Measurements from ENCODE around the gene NBPF3. TPM values are rescaled to one million over a fixed set of nuclear protein-coding genes. Genes with fewer than 3 reads are reported as not detected.
A peak's percentile ranks its signal among the peaks of the same experiment; 100 is the strongest.
"Not testable (repeated sequence)": the region's sequence is repeated elsewhere in the genome, so short reads cannot be mapped to it uniquely, and the experiment has no call there.

Gene NBPF3
- total and polyA plus RNA-seq, 4 experiments from 2014 or later = 4.2 to 14.3 (median 10.3) TPM

- H3K4me3 Mint-ChIP-seq; CTCF ChIA-PET (ENCODE audit: partially characterized antibody); H3K27me3 Mint-ChIP-seq; H3K4me3 ChIP-seq (ENCODE audit: low read length in 2 of 2); H3K4me1 ChIP-seq (ENCODE audit: insufficient read depth, low read length); intact Hi-C loops (cut with micrococcal nuclease); H3K4me1 Mint-ChIP-seq; H3K27me3 ChIP-seq (ENCODE audit: insufficient read depth, low read length); H3K9me3 ChIP-seq (ENCODE audit: control insufficient read depth in 1 of 2, low read length in 2 of 2); H3K27ac ChIP-seq (ENCODE audit: low read depth, low read length); H3K36me3 ChIP-seq (ENCODE audit: insufficient read depth, low read length); POLR2A ChIA-PET (ENCODE audit: partially characterized antibody); H3K27ac Mint-ChIP-seq; H3K9me3 Mint-ChIP-seq; DNase-seq; H3K36me3 Mint-ChIP-seq: not testable (repeated sequence)
These were observed 30.0 kb upstream of the NBPF3 start for GRCh38 chr1:21409897-21410296.

- POLR2A ChIA-PET (ENCODE audit: partially characterized antibody) = no interaction called here
- no peaks in the 10 kb centered on the region for H3K4me1 ChIP-seq (ENCODE audit: insufficient read depth, low read length)
- no peak overlapping the region for H3K4me3 Mint-ChIP-seq
- no peaks in the 10 kb centered on the region for H3K9me3 ChIP-seq (ENCODE audit: control insufficient read depth in 1 of 2, low read length in 2 of 2)
- no peaks in the 10 kb centered on the region for H3K36me3 Mint-ChIP-seq
- no peaks in the 10 kb centered on the region for H3K36me3 ChIP-seq (ENCODE audit: insufficient read depth, low read length)
- H3K27me3 Mint-ChIP-seq = peaks cover 4 to 16% of the 10 kb centered on the region in 2 donors
- no peak overlapping the region for H3K27ac ChIP-seq (ENCODE audit: low read depth, low read length)
- CTCF ChIA-PET (ENCODE audit: partially characterized antibody) = no interaction called here
- no peak overlapping the region for H3K27ac Mint-ChIP-seq
- no peaks in the 10 kb centered on the region for H3K27me3 ChIP-seq (ENCODE audit: insufficient read depth, low read length)
- intact Hi-C loops (cut with micrococcal nuclease) = no loop called here
- no peak overlapping the region for H3K4me3 ChIP-seq (ENCODE audit: low read length in 2 of 2)
- no peaks in the 10 kb centered on the region for H3K9me3 Mint-ChIP-seq
- no peaks in the 10 kb centered on the region for H3K4me1 Mint-ChIP-seq
- no peak for DNase-seq
These were observed 25.9 kb upstream of the NBPF3 start for GRCh38 chr1:21414015-21414414.

- H3K9me3 ChIP-seq (ENCODE audit: control insufficient read depth in 1 of 2, low read length in 2 of 2); H3K4me3 Mint-ChIP-seq; H3K27ac Mint-ChIP-seq; H3K27me3 ChIP-seq (ENCODE audit: insufficient read depth, low read length); H3K27ac ChIP-seq (ENCODE audit: low read depth, low read length); POLR2A ChIA-PET (ENCODE audit: partially characterized antibody); CTCF ChIA-PET (ENCODE audit: partially characterized antibody); H3K4me1 ChIP-seq (ENCODE audit: insufficient read depth, low read length); H3K4me3 ChIP-seq (ENCODE audit: low read length in 2 of 2); H3K36me3 ChIP-seq (ENCODE audit: insufficient read depth, low read length); H3K4me1 Mint-ChIP-seq; DNase-seq; H3K36me3 Mint-ChIP-seq; H3K9me3 Mint-ChIP-seq: not testable (repeated sequence)
- intact Hi-C loops (cut with micrococcal nuclease) = loop anchor here (10.0 kb wide), 1 partner anchor 64 kb away; no protein-coding TSS in a partner anchor
- H3K27me3 Mint-ChIP-seq = peaks cover 1 to 20% of the 10 kb centered on the region in 2 donors
These were observed 19.6 kb upstream of the NBPF3 start for GRCh38 chr1:21420378-21420777.

GRCh38 chr1:21421307-21421706 lies 18.6 kb upstream of the NBPF3 start:
- intact Hi-C loops (cut with micrococcal nuclease) = loop anchor here (10.0 kb wide), 1 partner anchor 63 kb away; no protein-coding TSS in a partner anchor
- peaks cover 1 to 17% of the 10 kb centered on the region in 2 donors for H3K27me3 Mint-ChIP-seq
- H3K4me1 Mint-ChIP-seq; H3K9me3 Mint-ChIP-seq; H3K9me3 ChIP-seq (ENCODE audit: control insufficient read depth in 1 of 2, low read length in 2 of 2); CTCF ChIA-PET (ENCODE audit: partially characterized antibody); H3K27ac ChIP-seq (ENCODE audit: low read depth, low read length); H3K36me3 ChIP-seq (ENCODE audit: insufficient read depth, low read length); H3K27ac Mint-ChIP-seq; POLR2A ChIA-PET (ENCODE audit: partially characterized antibody); H3K36me3 Mint-ChIP-seq; H3K4me1 ChIP-seq (ENCODE audit: insufficient read depth, low read length); H3K27me3 ChIP-seq (ENCODE audit: insufficient read depth, low read length); H3K4me3 Mint-ChIP-seq; DNase-seq; H3K4me3 ChIP-seq (ENCODE audit: low read length in 2 of 2): not testable (repeated sequence)

- H3K36me3 Mint-ChIP-seq; H3K4me1 Mint-ChIP-seq; CTCF ChIA-PET (ENCODE audit: partially characterized antibody); H3K9me3 Mint-ChIP-seq; H3K27me3 ChIP-seq (ENCODE audit: insufficient read depth, low read length); H3K36me3 ChIP-seq (ENCODE audit: insufficient read depth, low read length); POLR2A ChIA-PET (ENCODE audit: partially characterized antibody); H3K27ac Mint-ChIP-seq; H3K4me3 ChIP-seq (ENCODE audit: low read length in 2 of 2); H3K4me1 ChIP-seq (ENCODE audit: insufficient read depth, low read length); DNase-seq; H3K9me3 ChIP-seq (ENCODE audit: control insufficient read depth in 1 of 2, low read length in 2 of 2); H3K27ac ChIP-seq (ENCODE audit: low read depth, low read length): not testable (repeated sequence)
- intact Hi-C loops (cut with micrococcal nuclease) = loop anchor here (10.0 kb wide), 1 partner anchor 57 kb away; no protein-coding TSS in a partner anchor
- Mint-ChIP-seq H3K27me3 (peaks cover 2 to 11% of the 10 kb centered on the region in 2 donors), H3K4me3 (peak overlapping the region in 1 of 8 donors; percentile 13)
These were observed 12.0 kb upstream of the NBPF3 start for GRCh38 chr1:21427798-21428480.

- H3K27me3 ChIP-seq (ENCODE audit: insufficient read depth, low read length); H3K4me1 ChIP-seq (ENCODE audit: insufficient read depth, low read length); CTCF ChIA-PET (ENCODE audit: partially characterized antibody); H3K9me3 ChIP-seq (ENCODE audit: control insufficient read depth in 1 of 2, low read length in 2 of 2); DNase-seq; H3K4me1 Mint-ChIP-seq; H3K27ac Mint-ChIP-seq; H3K4me3 Mint-ChIP-seq; H3K36me3 ChIP-seq (ENCODE audit: insufficient read depth, low read length); H3K4me3 ChIP-seq (ENCODE audit: low read length in 2 of 2); POLR2A ChIA-PET (ENCODE audit: partially characterized antibody); H3K9me3 Mint-ChIP-seq; H3K36me3 Mint-ChIP-seq; H3K27ac ChIP-seq (ENCODE audit: low read depth, low read length); H3K27me3 Mint-ChIP-seq: not testable (repeated sequence)
- intact Hi-C loops (cut with micrococcal nuclease) = loop anchor here (10.0 kb wide), 1 partner anchor 56 kb away; no protein-coding TSS in a partner anchor
These were observed 11.4 kb upstream of the NBPF3 start for GRCh38 chr1:21428481-21429073.

GRCh38 chr1:21429210-21429609 lies 10.7 kb upstream of the NBPF3 start:
- H3K27me3 Mint-ChIP-seq; H3K4me1 ChIP-seq (ENCODE audit: insufficient read depth, low read length); H3K9me3 Mint-ChIP-seq; H3K36me3 Mint-ChIP-seq; H3K4me1 Mint-ChIP-seq; DNase-seq; H3K4me3 Mint-ChIP-seq; H3K9me3 ChIP-seq (ENCODE audit: control insufficient read depth in 1 of 2, low read length in 2 of 2); H3K27me3 ChIP-seq (ENCODE audit: insufficient read depth, low read length); CTCF ChIA-PET (ENCODE audit: partially characterized antibody); H3K4me3 ChIP-seq (ENCODE audit: low read length in 2 of 2); H3K27ac ChIP-seq (ENCODE audit: low read depth, low read length); POLR2A ChIA-PET (ENCODE audit: partially characterized antibody); H3K27ac Mint-ChIP-seq; H3K36me3 ChIP-seq (ENCODE audit: insufficient read depth, low read length): not testable (repeated sequence)
- intact Hi-C loops (cut with micrococcal nuclease) = loop anchor here (10.0 kb wide), 1 partner anchor 56 kb away; no protein-coding TSS in a partner anchor
